Small intestine (tissue), 7 donors: ENCODE data around the gene LRRC28. TPM values are rescaled to one million over a fixed set of nuclear protein-coding genes. Genes with fewer than 3 reads are reported as not detected.
"Not testable (repeated sequence)": the region's sequence is repeated elsewhere in the genome, so short reads cannot be mapped to it uniquely, and the experiment has no call there.

Experiments used
- DNase-seq, 2 donors: peaks; one replicate each; pipeline versions ENCODE4 v3.0.0 to v3.0.0-alpha.2; 2013
- FAIRE-seq: peaks from 2 replicates; lab custom pipeline; 2012; peaks lifted over from hg19 to GRCh38; lab: Jason Lieb, UNC
- H3K27ac ChIP-seq, 3 donors: one replicate each; pipeline ENCODE4 v1.5.1; 2013; ENCODE audit warnings: low read length in 2 of 3, mild to moderate bottlenecking in 2 of 3, control low read depth in 1 of 3, inconsistent platforms in 1 of 3, low read depth in 1 of 3, moderate library complexity in 1 of 3
- H3K27me3 ChIP-seq, 3 donors: one replicate each; pipeline ENCODE4 v1.6.1; 2013; ENCODE audit warnings: low read length in 3 of 3, inconsistent platforms in 1 of 3; ENCODE audit not compliant: control insufficient read depth in 3 of 3, insufficient read depth in 3 of 3
- H3K36me3 ChIP-seq, 3 donors: one replicate each; pipeline ENCODE4 v1.6.1; 2013; ENCODE audit warnings: low read length in 3 of 3, inconsistent platforms in 1 of 3, low read depth in 1 of 3, mild to moderate bottlenecking in 1 of 3, moderate library complexity in 1 of 3; ENCODE audit not compliant: control insufficient read depth in 3 of 3, insufficient read depth in 2 of 3
- H3K4me1 ChIP-seq, 3 donors: one replicate each; pipeline ENCODE4 v1.6.1; 2013; ENCODE audit warnings: low read length in 2 of 3, inconsistent platforms in 1 of 3, low read depth in 1 of 3, mild to moderate bottlenecking in 1 of 3, moderate library complexity in 1 of 3; ENCODE audit not compliant: control insufficient read depth in 3 of 3, insufficient read depth in 2 of 3
- H3K4me3 ChIP-seq, 3 donors: one replicate each; pipeline ENCODE4 v1.5.1; 2013; ENCODE audit warnings: low read length in 3 of 3, control low read depth in 1 of 3, inconsistent platforms in 1 of 3, low read depth in 1 of 3, mild to moderate bottlenecking in 1 of 3, moderate library complexity in 1 of 3
- H3K9me3 ChIP-seq, 2 donors: one replicate each; pipeline ENCODE4 v1.6.1; 2013; ENCODE audit warnings: low read depth in 1 of 2, low read length in 1 of 2; ENCODE audit not compliant: control insufficient read depth in 2 of 2, insufficient read depth in 1 of 2
- WGBS, 3 donors: extraction: QIAGEN DNeasy Blood & Tissue Kit; methylation state at CpG; one replicate each; pipeline ENCODE4 v1.1.7; 2013; 5-methylcytosine and 5-hydroxymethylcytosine counted together
- polyA plus RNA-seq, 4 donors: library from polyadenylated mRNA; stranded (reverse) in 3 of 4; unstranded in 1 of 4; fragments of 200-250 nt in 3 of 4; fragments of 120-200 nt in 1 of 4; gene quantifications; one replicate each; pipeline versions ENCODE4 v1.2.1 to v1.2.3, GENCODE V29; 2013
- donor health status: healthy with polysubstance abuse.
- donor health status: control.
- donor health status: control.
- donor health status: Bipolar disorder and iron deficiency.
- donor health status: healthy.

LRRC28 gene
- polyA plus RNA-seq, 4 donors, result 23.7 to 46.7 (median 36.9) TPM

- not testable (repeated sequence) for H3K27ac ChIP-seq, H3K36me3 ChIP-seq, H3K4me3 ChIP-seq, H3K4me1 ChIP-seq, H3K27me3 ChIP-seq, H3K9me3 ChIP-seq, FAIRE-seq, DNase-seq
- WGBS, 3 donors, result 80 to 84% (median 84%) methylated on average over 4 of the region's 4 CpGs
These were observed 149.9 kb downstream of the LRRC28 start for GRCh38 chr15:99401216-99401615.

DNA sequence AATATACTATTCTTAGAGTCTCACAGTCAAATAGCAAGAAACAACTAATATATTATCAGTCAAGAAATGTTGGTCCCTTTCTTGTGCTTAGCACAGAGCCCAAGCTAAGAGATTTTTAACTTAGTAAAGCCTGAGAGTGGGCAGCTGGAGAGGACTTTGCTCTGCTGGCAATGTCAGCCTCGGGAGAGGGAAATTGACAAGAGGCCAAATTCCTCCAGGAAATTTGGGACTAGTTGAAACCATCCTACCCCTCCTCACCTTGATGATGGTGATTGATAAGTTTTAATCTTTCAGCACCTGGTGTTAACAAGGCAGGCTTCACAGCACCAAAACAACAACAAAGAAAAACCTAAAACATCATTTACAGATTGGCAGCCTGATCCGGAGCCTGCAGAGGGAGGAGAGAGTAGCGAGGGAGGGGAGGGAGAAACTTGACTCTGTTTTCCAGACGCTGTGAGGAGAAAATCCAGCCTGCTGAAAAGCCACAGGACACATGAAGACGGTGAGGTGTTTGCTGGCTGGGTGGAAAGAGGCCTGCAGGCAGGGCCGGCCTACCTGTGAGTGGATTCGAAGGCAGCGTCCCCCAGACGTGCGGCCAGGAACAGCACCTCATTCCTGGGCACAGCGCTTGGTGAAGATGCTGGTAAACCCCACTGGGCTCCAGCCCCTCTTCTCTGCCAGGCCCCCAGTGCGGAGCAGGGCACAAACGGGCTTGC is 150.9 kb downstream of the LRRC28 start:
- FAIRE-seq (no peak), DNase-seq (no peak)
- no peaks in the 10 kb centered on the region for H3K4me1 ChIP-seq
- H3K4me3 ChIP-seq, result no peak overlapping the region
- no peaks in the 10 kb centered on the region for H3K27me3 ChIP-seq
- WGBS, 3 donors, result 66 to 70% (median 68%) methylated on average over 13 of the region's 13 CpGs
- H3K9me3 ChIP-seq, result no peaks in the 10 kb centered on the region
- H3K36me3 ChIP-seq, result no peaks in the 10 kb centered on the region
- no peak overlapping the region for H3K27ac ChIP-seq

DNA sequence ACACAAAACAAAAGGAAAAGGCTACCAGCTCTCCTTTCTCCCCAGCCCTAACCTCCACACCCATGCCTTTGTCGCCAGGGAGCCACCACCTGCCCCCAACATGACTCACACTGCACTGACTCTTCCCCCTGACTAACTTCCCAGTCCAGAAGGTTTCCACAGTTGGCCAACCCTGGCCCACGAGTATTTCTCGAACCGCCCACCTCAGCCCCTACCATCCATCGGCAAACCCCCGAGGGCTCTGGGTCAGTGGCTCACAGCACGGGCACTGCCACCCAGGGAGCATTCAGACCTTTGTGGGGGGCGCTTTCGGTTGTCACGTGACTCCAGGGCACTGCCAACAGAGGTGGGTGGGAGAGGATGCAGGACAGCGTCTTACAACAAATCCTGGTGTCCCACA is 152.3 kb downstream of the LRRC28 start:
- DNase-seq (no peak), FAIRE-seq (no peak)
- WGBS, 3 donors, result 83 to 91% (median 88%) methylated on average over 11 of the region's 11 CpGs
- no peak overlapping the region for H3K27ac ChIP-seq
- no peaks in the 10 kb centered on the region for H3K9me3 ChIP-seq
- H3K4me3 ChIP-seq, result no peak overlapping the region
- no peaks in the 10 kb centered on the region for H3K4me1 ChIP-seq
- no peaks in the 10 kb centered on the region for H3K36me3 ChIP-seq
- no peaks in the 10 kb centered on the region for H3K27me3 ChIP-seq

DNA sequence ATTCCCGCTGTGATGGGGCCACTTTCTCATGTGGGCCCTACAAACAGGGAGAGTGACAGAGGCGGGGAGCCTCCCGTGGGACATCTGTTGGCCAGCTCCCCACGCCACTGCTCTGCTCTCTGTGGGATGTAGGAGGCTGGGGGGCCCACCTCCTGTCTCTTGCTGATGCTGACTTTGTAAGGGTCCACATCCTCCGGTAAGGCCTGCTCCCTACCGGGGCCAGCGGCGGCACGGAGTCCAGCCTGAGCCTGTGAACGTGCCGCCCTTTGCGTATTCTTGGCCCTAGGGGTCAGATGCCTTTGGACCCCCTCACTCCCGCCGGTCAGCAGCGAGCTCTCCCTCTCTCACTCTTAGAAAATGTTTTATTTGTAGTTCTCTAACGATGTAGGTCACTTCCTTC is 153.2 kb downstream of the LRRC28 start:
- no peak for FAIRE-seq
- Histone ChIP-seq H3K9me3 (no peaks in the 10 kb centered on the region), H3K27me3 (no peaks in the 10 kb centered on the region), H3K36me3 (no peaks in the 10 kb centered on the region), H3K4me1 (no peaks in the 10 kb centered on the region), H3K4me3 (no peak overlapping the region), H3K27ac (no peak overlapping the region)
- WGBS, 3 donors, result 89 to 94% (median 89%) methylated on average over 13 to 16 of the region's 16 CpGs
- DNase-seq, result no peak

DNA sequence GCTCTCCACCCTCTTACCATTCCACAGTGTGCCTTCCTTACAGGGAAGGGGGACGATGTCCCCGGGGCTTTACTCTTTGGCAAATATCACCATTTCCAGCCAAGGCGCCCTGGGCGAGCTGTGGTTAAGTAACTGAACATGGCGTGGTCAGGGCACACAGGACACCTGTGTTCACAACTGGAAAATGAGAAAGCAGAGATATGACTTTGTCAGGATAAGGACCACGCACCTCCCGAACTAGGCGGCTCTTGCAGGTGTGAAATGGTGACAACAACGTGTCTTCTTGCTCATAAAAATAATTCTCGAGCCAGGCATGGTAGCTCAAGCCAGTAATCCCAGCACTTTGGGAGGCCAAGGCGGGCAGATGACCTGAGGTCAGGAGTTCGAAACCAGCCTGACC is 154.8 kb downstream of the LRRC28 start:
- no peaks in the 10 kb centered on the region for H3K9me3 ChIP-seq
- no peaks in the 10 kb centered on the region for H3K4me1 ChIP-seq
- no peaks in the 10 kb centered on the region for H3K27me3 ChIP-seq
- FAIRE-seq, result no peak
- no peak overlapping the region for H3K4me3 ChIP-seq
- WGBS, 3 donors, result 83 to 92% (median 84%) methylated on average over 12 of the region's 12 CpGs
- no peak for DNase-seq
- no peak overlapping the region for H3K27ac ChIP-seq
- no peaks in the 10 kb centered on the region for H3K36me3 ChIP-seq

DNA sequence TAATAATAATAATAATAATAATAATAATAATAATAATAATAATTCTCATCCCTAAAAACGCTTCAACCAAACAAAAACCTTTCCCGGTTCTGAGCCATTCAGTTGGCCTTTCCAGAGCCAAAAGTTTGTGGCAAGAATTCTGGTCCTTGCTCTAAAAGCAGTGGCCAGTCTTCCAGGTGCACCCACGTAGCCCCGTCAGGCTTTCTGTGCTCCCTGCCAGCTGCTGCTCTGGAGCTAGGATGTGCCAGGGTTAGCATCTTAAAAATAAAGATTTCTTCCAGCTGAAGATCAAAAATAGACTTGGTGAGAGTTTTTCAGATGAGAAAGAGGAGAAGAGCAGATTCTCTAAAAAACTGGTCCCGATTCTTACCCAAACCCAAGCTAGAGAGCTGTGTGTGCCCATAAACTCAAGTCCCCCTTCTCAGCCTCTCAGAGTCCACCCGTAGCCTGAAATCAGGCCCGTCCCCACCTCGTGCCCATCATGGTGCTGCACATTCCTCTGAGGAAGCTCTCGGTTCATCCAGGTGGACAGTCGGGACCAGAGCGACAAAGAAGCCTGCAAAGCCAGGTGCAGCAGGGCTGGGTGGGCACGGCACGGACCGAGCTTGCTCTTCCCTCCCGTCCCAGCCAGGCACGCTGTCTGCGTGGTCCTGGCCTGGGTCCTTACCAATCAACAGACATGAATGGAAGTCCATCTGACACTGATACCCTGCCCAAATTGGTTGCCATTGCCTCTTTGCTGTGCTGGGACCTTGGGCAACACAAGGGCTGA is 155.6 kb downstream of the LRRC28 start:
- Histone ChIP-seq H3K36me3 (no peaks in the 10 kb centered on the region), H3K4me3 (no peak overlapping the region), H3K4me1 (no peaks in the 10 kb centered on the region), H3K9me3 (no peaks in the 10 kb centered on the region), H3K27me3 (no peaks in the 10 kb centered on the region), H3K27ac (no peak overlapping the region)
- FAIRE-seq (no peak), DNase-seq (no peak)
- WGBS, 3 donors, result 94 to 96% (median 94%) methylated on average over 17 of the region's 17 CpGs

DNA sequence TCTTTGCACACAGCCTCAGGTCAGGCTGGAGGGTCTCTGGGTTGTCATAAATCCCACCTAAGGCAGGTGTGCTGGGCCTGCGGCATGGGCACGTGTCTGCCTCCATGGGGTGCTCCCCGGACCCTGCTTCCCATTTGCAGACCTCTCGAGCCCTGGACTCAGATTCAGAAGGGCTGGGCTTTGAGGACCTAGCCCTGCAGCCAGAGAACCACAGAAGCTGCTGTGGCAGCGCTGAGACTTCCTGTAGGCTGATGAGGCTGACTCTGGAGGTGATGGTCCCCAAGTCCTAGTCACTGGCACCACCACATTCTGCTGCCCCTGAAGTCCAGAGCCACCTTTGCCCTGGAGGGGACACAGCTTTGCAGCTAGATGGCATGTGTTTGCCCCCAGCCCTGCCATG is 156.4 kb downstream of the LRRC28 start:
- no peak for DNase-seq
- Histone ChIP-seq H3K4me1 (no peaks in the 10 kb centered on the region), H3K27ac (no peak overlapping the region), H3K4me3 (no peak overlapping the region), H3K36me3 (no peaks in the 10 kb centered on the region), H3K27me3 (no peaks in the 10 kb centered on the region), H3K9me3 (no peaks in the 10 kb centered on the region)
- FAIRE-seq, result no peak
- WGBS, 3 donors, result 81 to 86% (median 84%) methylated on average over 5 of the region's 5 CpGs

- no peaks in the 10 kb centered on the region for H3K36me3 ChIP-seq
- DNase-seq (peak in 1 of 2 donors; percentile 26), FAIRE-seq (no peak)
- 57 to 72% (median 70%) methylated on average over 12 of the region's 12 CpGs for WGBS, 3 donors
- H3K9me3 ChIP-seq, result no peaks in the 10 kb centered on the region
- H3K27ac ChIP-seq, result no peak overlapping the region
- H3K4me1 ChIP-seq, result no peaks in the 10 kb centered on the region
- H3K27me3 ChIP-seq, result no peaks in the 10 kb centered on the region
- H3K4me3 ChIP-seq, result no peak overlapping the region
These were observed 157.2 kb downstream of the LRRC28 start for GRCh38 chr15:99408236-99409096.
